ENCODE measurements around the gene CENPM. TPM values are rescaled to one million over a fixed set of nuclear protein-coding genes. Genes with fewer than 3 reads are reported as not detected.

Gene CENPM
- total and polyA plus RNA-seq, 4 donors: 5.2 to 13.0 (median 10.6) TPM

DNA sequence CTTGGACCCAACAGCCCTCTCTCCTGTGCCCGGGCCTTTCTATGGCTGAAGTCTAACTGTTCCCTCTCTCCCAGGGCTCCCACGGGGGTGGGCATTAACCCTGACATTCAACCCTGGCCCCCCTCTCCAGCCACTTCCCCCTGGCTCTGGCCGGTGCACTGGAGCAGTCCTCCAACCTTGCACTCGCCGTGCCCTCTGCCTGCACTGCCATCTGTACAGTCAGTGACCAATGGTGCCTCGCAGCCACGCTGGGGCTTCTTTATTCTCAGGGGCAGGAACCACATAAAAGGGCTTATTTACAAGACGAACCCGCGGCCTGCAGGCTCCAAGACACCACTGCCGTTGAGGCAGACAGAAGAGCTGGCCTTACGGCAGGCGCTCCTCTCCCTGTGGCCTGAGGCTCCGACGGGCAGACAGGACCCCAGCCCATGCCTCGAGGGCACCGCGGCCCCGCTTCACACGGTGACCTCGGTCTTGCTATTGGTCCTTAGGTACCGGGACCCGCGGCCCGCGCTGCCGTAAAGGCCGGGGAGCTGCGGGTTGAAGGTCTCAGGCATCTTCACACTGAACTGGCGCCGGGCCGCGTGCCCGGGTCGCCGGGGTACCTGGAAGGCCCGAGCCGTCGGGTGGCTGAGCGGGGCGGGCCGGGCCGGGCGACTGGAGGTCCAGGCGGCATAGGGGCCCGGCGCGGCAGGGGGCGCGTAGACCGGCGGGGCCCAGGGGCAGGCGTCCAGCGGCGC is 37.5 kb downstream of the CENPM start:
- H3K36me3 ChIP-seq (ENCODE audit: control insufficient read depth, insufficient read depth, low read length): peaks cover 51% of the 10 kb centered on the region
- no peaks in the 10 kb centered on the region for H3K9me3 ChIP-seq (ENCODE audit: control insufficient read depth, insufficient read depth, low read length)
- no peak for DNase-seq (ENCODE audit: low read depth in 4 of 6, low spot score in 6 of 6)
- WGBS (ENCODE audit: insufficient coverage): 14% methylated on average over 55 of the region's 55 CpGs
- no peak overlapping the region for H3K4me3 ChIP-seq (ENCODE audit: low read depth, low read length)
- no peak overlapping the region for H3K27ac ChIP-seq (ENCODE audit: low read depth, low read length)
- peaks cover 30% of the 10 kb centered on the region for H3K4me1 ChIP-seq (ENCODE audit: control insufficient read depth, insufficient read depth, low read length)
- peaks cover 46% of the 10 kb centered on the region for H3K27me3 ChIP-seq (ENCODE audit: control insufficient read depth, insufficient read depth, low read length)

DNA sequence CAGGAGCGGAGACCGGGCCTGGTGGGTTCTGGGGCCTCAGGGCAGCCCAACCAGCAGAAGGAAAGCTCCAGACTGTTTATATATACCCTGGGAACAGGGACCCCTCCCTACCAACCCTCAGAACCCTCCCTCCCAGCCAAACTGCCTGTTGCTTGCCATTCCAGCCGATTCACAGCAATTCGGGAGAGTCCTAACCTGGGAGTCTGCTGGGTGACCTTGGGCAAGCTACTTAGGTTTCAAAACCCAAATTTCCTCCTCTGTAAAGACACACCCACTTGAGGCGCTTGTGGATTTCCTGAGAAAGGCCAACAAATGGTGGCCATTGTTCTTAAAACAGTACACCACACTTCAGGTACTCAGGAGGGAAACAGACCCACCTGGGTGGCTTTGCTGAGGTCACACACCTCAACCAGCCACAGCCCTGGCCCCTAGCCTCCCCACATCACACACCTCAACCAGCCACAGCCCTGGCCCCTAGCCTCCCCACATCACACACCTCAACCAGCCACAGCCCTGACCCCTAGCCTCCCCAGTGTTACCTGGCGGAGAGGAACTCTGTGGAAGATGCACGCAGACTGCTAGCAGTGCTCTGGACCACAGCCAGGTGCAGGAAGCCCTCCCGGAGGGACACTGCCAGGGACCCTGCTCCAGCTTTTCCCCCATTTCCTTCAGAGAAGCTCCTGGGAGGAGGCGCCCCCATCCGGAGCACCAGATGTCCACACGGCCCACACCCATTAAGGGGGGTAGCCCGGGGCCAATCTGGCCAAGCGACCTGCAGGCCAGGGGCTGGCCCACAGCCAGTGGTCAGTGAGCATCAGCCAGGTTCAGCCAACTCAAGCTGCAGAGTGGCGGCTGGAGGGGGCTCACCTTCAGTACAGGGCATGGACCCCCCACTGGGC is 38.3 kb downstream of the CENPM start:
- Histone ChIP-seq H3K36me3 (ENCODE audit: control insufficient read depth, insufficient read depth, low read length) (peaks cover 59% of the 10 kb centered on the region), H3K9me3 (ENCODE audit: control insufficient read depth, insufficient read depth, low read length) (no peaks in the 10 kb centered on the region), H3K4me1 (ENCODE audit: control insufficient read depth, insufficient read depth, low read length) (peaks cover 27% of the 10 kb centered on the region), H3K4me3 (ENCODE audit: low read depth, low read length) (no peak overlapping the region), H3K27ac (ENCODE audit: low read depth, low read length) (no peak overlapping the region), H3K27me3 (ENCODE audit: control insufficient read depth, insufficient read depth, low read length) (peaks cover 40% of the 10 kb centered on the region)
- WGBS (ENCODE audit: insufficient coverage): 63% methylated on average over 13 of the region's 14 CpGs
- no peak for DNase-seq (ENCODE audit: low read depth in 4 of 6, low spot score in 6 of 6)

DNA sequence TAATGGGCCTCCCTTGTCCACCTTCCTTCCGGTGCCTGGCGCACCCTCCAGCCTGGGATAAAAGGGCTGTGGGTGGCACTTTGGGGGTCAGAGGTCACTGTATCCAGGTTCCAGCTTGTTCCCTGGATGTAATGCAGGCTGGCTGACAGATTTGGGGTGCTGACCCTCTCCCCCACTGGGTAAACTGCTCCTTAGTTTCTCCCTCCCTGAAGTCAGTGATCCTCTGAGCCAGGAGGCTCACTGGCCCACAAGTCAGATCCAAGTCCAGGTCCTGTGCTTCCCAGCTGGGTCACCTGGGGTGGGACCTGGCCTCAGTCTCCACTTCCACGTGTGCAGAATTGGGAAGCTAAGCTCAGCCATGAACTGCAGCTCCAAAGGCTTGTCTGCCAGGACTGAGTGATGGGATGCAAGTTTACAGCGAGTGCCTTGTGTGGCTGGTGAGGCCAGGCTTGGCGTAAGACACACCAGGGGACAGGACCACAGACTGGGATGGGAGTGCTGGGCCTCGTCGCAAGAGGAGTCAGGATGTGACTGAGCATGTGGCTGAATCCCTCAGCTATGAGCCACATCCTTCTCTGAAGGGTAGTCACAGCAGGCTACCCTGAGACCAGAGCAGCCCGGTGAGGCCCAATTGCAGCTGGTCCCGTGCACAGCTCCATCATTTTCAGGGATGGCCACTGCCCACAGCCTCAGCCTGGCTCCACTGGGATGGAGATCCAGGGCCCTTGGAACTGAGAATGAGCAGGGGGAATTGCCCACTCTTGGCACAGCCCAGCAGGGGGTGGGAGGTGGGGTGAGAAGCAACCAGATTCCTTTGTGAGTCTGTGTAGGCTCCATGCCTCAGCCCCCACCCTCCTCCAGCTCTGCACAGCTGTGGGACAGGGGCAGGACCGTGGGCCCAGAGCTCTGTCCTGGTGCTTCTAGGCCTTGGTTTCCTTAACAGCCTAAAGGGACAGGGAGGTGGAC is 39.2 kb downstream of the CENPM start:
- peaks cover 27% of the 10 kb centered on the region for H3K4me1 ChIP-seq (ENCODE audit: control insufficient read depth, insufficient read depth, low read length)
- WGBS (ENCODE audit: insufficient coverage): 75% methylated on average over 10 of the region's 10 CpGs
- DNase-seq (ENCODE audit: low read depth in 4 of 6, low spot score in 6 of 6): no peak
- no peak overlapping the region for H3K4me3 ChIP-seq (ENCODE audit: low read depth, low read length)
- H3K27ac ChIP-seq (ENCODE audit: low read depth, low read length): no peak overlapping the region
- peaks cover 66% of the 10 kb centered on the region for H3K36me3 ChIP-seq (ENCODE audit: control insufficient read depth, insufficient read depth, low read length)
- peaks cover 30% of the 10 kb centered on the region for H3K27me3 ChIP-seq (ENCODE audit: control insufficient read depth, insufficient read depth, low read length)
- H3K9me3 ChIP-seq (ENCODE audit: control insufficient read depth, insufficient read depth, low read length): no peaks in the 10 kb centered on the region

DNA sequence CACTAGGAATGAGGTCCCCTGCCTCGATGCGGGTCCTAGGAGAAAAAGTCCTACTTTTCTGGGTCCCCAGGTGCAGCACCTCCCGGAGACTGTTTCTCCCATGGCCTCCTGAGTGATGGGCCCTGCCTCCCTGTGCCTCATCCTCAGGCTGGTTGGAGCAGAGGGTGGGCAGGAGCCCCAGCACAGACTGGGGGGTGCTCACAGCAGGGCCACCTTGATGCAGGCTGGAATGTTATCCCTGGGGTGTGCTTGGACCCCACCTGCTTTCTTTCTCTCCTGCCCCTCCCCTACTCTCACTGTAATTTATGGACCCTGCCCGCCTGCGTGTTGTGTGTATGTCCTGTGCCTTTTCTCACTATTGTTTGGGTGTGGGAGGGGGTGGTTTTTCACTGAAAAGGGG is 40.1 kb downstream of the CENPM start:
- Histone ChIP-seq H3K9me3 (ENCODE audit: control insufficient read depth, insufficient read depth, low read length) (no peaks in the 10 kb centered on the region), H3K4me3 (ENCODE audit: low read depth, low read length) (no peak overlapping the region), H3K27ac (ENCODE audit: low read depth, low read length) (no peak overlapping the region), H3K27me3 (ENCODE audit: control insufficient read depth, insufficient read depth, low read length) (peaks cover 21% of the 10 kb centered on the region), H3K36me3 (ENCODE audit: control insufficient read depth, insufficient read depth, low read length) (peaks cover 75% of the 10 kb centered on the region), H3K4me1 (ENCODE audit: control insufficient read depth, insufficient read depth, low read length) (peaks cover 27% of the 10 kb centered on the region)
- DNase-seq (ENCODE audit: low read depth in 4 of 6, low spot score in 6 of 6): no peak
- WGBS (ENCODE audit: insufficient coverage): 79% methylated on average over 3 of the region's 5 CpGs

DNA sequence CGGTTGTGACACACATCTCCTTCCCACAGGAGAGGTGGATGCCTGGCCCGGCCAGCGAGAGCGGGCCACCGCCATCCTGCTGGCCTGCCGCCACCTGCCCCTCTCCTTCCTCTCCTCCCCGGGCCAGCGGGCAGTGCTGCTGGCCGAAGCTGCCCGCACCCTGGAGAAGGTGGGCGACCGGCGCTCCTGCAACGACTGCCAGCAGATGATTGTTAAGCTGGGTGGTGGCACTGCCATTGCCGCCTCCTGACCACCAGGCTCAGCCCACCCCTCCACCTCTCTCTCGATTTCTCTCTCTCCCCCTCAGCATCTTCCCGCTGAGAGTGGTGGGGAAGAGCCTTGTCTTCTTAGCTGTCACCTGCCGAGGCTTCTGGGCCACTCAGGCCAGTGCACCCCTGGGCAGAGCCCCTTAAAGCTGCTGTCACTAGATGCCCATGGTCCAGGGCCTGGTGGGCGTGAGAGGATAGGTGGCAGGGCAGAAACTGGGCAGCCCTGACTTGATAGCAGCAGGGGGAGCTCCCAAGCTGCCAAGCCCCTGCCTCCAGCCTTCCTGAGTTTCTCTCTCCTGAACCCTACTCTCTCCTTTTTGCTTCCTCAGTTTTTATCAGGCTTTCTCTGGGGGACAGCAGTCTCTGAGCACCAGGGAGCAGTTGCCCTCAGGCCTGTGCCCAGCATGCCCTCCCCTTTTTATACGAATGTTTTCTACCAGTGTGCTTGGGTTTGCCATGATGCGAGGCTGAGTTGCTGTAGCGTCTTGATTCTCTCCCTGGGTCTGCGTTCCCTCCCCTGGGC is 41.3 kb downstream of the CENPM start:
- Histone ChIP-seq H3K4me3 (ENCODE audit: low read depth, low read length) (no peak overlapping the region), H3K27ac (ENCODE audit: low read depth, low read length) (no peak overlapping the region), H3K4me1 (ENCODE audit: control insufficient read depth, insufficient read depth, low read length) (peaks cover 19% of the 10 kb centered on the region), H3K36me3 (ENCODE audit: control insufficient read depth, insufficient read depth, low read length) (peaks cover 87% of the 10 kb centered on the region), H3K9me3 (ENCODE audit: control insufficient read depth, insufficient read depth, low read length) (no peaks in the 10 kb centered on the region), H3K27me3 (ENCODE audit: control insufficient read depth, insufficient read depth, low read length) (peaks cover 9% of the 10 kb centered on the region)
- 90% methylated on average over 9 of the region's 23 CpGs for WGBS (ENCODE audit: insufficient coverage)
- no peak for DNase-seq (ENCODE audit: low read depth in 4 of 6, low spot score in 6 of 6)

DNA sequence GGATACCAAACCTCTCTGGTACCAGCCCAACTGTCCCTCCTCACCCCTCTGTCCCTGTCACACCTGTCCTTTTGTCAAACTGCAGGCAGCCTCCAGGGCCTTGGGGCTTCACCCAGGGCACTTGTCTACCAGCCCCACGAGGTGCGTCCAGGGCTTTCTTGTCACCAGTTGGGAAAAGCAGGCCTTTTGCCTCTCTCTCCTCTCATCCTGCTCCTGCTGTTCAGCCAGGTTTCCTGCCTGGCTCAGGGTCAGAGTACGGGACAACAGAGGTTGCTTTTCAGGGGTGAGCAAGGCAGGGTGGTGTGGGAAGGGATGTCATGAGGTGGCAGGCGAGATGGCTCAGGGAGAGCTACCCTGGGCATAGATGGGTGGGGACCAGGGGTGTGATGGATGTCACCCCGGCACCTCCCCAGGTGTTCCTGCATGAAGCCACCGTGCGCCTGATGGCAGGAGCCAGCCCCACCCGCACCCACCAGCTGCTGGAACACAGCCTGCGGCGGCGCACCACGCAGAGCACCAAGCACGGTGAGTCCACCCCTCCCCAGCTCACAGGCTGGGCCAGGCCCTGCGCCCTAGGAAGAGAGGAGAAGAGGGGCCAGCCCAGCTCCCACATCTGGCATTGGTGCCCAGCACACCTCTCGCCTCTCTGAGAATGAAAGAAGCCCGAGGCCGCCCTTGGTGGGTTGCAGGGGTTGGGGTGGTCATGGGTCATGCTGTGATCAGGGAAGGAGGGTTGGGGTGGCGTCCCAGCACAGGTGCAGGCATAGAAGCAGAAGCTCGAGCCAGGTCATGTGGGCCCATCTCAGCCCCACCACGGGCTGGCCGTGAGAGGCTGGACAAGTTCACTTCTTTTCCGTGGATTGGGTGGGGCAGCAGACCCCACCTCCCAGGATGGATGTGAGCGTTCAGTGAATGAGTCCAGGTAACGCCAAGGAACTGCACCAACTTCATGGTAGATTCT is 42.2 kb downstream of the CENPM start:
- H3K27ac ChIP-seq (ENCODE audit: low read depth, low read length): no peak overlapping the region
- peaks cover 15% of the 10 kb centered on the region for H3K4me1 ChIP-seq (ENCODE audit: control insufficient read depth, insufficient read depth, low read length)
- no peak overlapping the region for H3K4me3 ChIP-seq (ENCODE audit: low read depth, low read length)
- H3K36me3 ChIP-seq (ENCODE audit: control insufficient read depth, insufficient read depth, low read length): peaks cover 96% of the 10 kb centered on the region
- peaks cover 7% of the 10 kb centered on the region for H3K27me3 ChIP-seq (ENCODE audit: control insufficient read depth, insufficient read depth, low read length)
- no peaks in the 10 kb centered on the region for H3K9me3 ChIP-seq (ENCODE audit: control insufficient read depth, insufficient read depth, low read length)
- 95% methylated on average over 16 of the region's 24 CpGs for WGBS (ENCODE audit: insufficient coverage)
- DNase-seq (ENCODE audit: low read depth in 4 of 6, low spot score in 6 of 6): no peak

DNA sequence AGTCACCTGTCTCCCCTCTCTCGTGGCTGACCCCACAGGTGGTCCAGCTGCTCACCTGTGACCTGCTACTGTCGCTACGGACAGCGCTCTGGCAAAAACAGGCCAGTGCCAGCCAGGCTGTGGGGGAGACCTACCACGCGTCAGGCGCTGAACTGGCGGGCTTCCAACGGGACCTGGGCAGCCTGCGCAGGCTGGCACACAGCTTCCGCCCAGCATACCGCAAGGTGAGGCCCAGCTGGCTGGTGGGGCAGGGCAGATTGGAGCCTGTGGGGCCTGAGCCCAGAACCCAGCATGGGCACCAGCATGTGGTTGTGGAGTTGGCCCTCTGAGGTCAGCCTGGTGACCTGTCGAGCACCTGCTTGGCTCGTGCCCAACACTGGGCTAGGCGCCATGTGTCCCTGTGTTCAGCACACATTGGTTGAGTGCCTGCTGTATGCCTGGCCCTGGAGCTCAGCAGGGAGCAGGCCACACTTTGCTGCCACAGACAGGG is 44.0 kb downstream of the CENPM start:
- Histone ChIP-seq H3K4me3 (ENCODE audit: low read depth, low read length) (no peak overlapping the region), H3K36me3 (ENCODE audit: control insufficient read depth, insufficient read depth, low read length) (peaks cover 99% of the 10 kb centered on the region), H3K27me3 (ENCODE audit: control insufficient read depth, insufficient read depth, low read length) (no peaks in the 10 kb centered on the region), H3K27ac (ENCODE audit: low read depth, low read length) (no peak overlapping the region), H3K9me3 (ENCODE audit: control insufficient read depth, insufficient read depth, low read length) (no peaks in the 10 kb centered on the region), H3K4me1 (ENCODE audit: control insufficient read depth, insufficient read depth, low read length) (no peaks in the 10 kb centered on the region)
- no peak for DNase-seq (ENCODE audit: low read depth in 4 of 6, low spot score in 6 of 6)
- WGBS (ENCODE audit: insufficient coverage): 85% methylated on average over 15 of the region's 15 CpGs

DNA sequence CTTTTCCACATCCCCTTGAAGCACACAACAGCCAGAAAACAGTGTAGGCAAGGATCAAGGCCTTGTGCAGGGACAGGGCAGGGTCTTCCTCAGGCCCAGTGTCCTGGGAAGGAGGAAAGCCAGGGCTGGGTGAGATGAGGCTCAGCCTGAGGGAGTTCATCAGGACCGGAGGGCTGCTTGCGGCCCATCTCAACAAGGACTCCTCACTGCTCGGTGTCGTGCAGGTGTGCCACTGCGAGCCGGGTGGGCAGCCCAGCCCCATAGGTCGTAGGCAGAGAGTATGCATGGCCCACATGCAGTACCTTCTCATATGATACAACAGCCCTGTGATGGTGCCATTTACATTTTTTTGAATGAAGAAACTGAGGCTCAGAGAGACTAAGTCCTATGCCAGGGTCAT is 44.9 kb downstream of the CENPM start:
- Histone ChIP-seq H3K4me3 (ENCODE audit: low read depth, low read length) (no peak overlapping the region), H3K4me1 (ENCODE audit: control insufficient read depth, insufficient read depth, low read length) (no peaks in the 10 kb centered on the region), H3K27me3 (ENCODE audit: control insufficient read depth, insufficient read depth, low read length) (no peaks in the 10 kb centered on the region), H3K9me3 (ENCODE audit: control insufficient read depth, insufficient read depth, low read length) (no peaks in the 10 kb centered on the region), H3K36me3 (ENCODE audit: control insufficient read depth, insufficient read depth, low read length) (peaks cover 99% of the 10 kb centered on the region), H3K27ac (ENCODE audit: low read depth, low read length) (no peak overlapping the region)
- DNase-seq (ENCODE audit: low read depth in 4 of 6, low spot score in 6 of 6): no peak
- WGBS (ENCODE audit: insufficient coverage): 97% methylated on average over 7 of the region's 7 CpGs
